KMS-11 (cell line): ENCODE data around the gene MED22.
"Not testable (repeated sequence)": the region's sequence is repeated elsewhere in the genome, so short reads cannot be mapped to it uniquely, and the experiment has no call there.

Source experiments
- H2AFZ ChIP-seq: fragments of 200-600 bp; sonication (generic); 2 replicates; pipeline ENCODE4 v1.6.1; 2016; ENCODE audit warnings: antibody characterized with exemption, mixed run types, low read depth
- H3K27ac ChIP-seq: fragments of 200-600 bp; sonication (generic); 2 replicates; pipeline ENCODE4 v1.6.1; 2016; ENCODE audit warnings: mild to moderate bottlenecking, mixed run types
- H3K27me3 ChIP-seq: fragments of 200-600 bp; sonication (generic); 2 replicates; pipeline ENCODE4 v1.6.1; 2017; ENCODE audit warnings: mild to moderate bottlenecking, low read depth, mixed run types, moderate library complexity; ENCODE audit not compliant: insufficient read depth
- H3K36me3 ChIP-seq: fragments of 200-600 bp; sonication (generic); 2 replicates; pipeline ENCODE4 v1.6.1; 2017; ENCODE audit warnings: mild to moderate bottlenecking, mixed run types; ENCODE audit not compliant: insufficient read depth
- H3K4me1 ChIP-seq: fragments of 200-600 bp; sonication (generic); 2 replicates; pipeline ENCODE4 v1.6.1; 2016; ENCODE audit warnings: mild to moderate bottlenecking, low read depth, mixed run types; ENCODE audit not compliant: poor library complexity, severe bottlenecking
- H3K4me2 ChIP-seq: fragments of 200-600 bp; sonication (generic); 2 replicates; pipeline ENCODE4 v1.7.0; 2016; ENCODE audit warnings: mild to moderate bottlenecking, mixed run types
- H3K4me3 ChIP-seq: fragments of 200-600 bp; sonication (generic); IDR thresholded peaks from 2 replicates; pipeline ENCODE4 v1.6.1; 2017; ENCODE audit warnings: low read depth, low read length, mixed read lengths; ENCODE audit not compliant: insufficient read depth
- H3K79me2 ChIP-seq: fragments of 200-600 bp; sonication (generic); 2 replicates; pipeline ENCODE4 v1.6.1; 2016; ENCODE audit warnings: low read depth, mixed run types; ENCODE audit not compliant: insufficient read depth
- H3K9ac ChIP-seq: fragments of 200-600 bp; sonication (generic); 2 replicates; pipeline ENCODE4 v1.6.1; 2016; ENCODE audit warnings: mild to moderate bottlenecking, mixed run types
- H4K20me1 ChIP-seq: fragments of 200-600 bp; sonication (generic); 2 replicates; pipeline ENCODE4 v1.6.1; 2016; ENCODE audit warnings: mild to moderate bottlenecking, mixed run types; ENCODE audit not compliant: insufficient read depth
- CTCF ChIP-seq: fragments of 200-600 bp; sonication (generic); conservative IDR thresholded peaks from 2 replicates; pipeline ENCODE4 v1.6.1; 2017; ENCODE audit warnings: low read depth, mild to moderate bottlenecking, antibody characterized with exemption, low read length, moderate library complexity, mixed read lengths

MED22 gene

GRCh38 chr9:133304158-133304470 is 43.8 kb downstream of the MED22 start:
- H3K27me3 ChIP-seq, result peaks cover 80% of the 10 kb centered on the region
- no peaks in the 10 kb centered on the region for H3K4me1 ChIP-seq
- H4K20me1 ChIP-seq, result no peaks in the 10 kb centered on the region
- no peak overlapping the region for H2AFZ ChIP-seq
- TF ChIP-seq CTCF, result no peak
- no peaks in the 10 kb centered on the region for H3K36me3 ChIP-seq
- no peak overlapping the region for H3K4me2 ChIP-seq
- no peak overlapping the region for H3K27ac ChIP-seq
- H3K4me3 ChIP-seq, result no peak overlapping the region
- no peak overlapping the region for H3K9ac ChIP-seq
- no peaks in the 10 kb centered on the region for H3K79me2 ChIP-seq

GRCh38 chr9:133303266-133304157 is 44.4 kb downstream of the MED22 start:
- Histone ChIP-seq H3K9ac (no peak overlapping the region), H4K20me1 (no peaks in the 10 kb centered on the region), H3K4me2 (no peak overlapping the region), H3K27me3 (peaks cover 80% of the 10 kb centered on the region), H3K27ac (no peak overlapping the region), H3K79me2 (no peaks in the 10 kb centered on the region), H3K4me1 (no peaks in the 10 kb centered on the region), H3K36me3 (no peaks in the 10 kb centered on the region), H3K4me3 (no peak overlapping the region), H2AFZ (no peak overlapping the region)
- TF ChIP-seq CTCF, result no peak

GRCh38 chr9:133301253-133302230 is 46.4 kb downstream of the MED22 start:
- no peak overlapping the region for H3K27ac ChIP-seq
- H3K79me2 ChIP-seq, result no peaks in the 10 kb centered on the region
- H3K4me3 ChIP-seq, result no peak overlapping the region
- no peaks in the 10 kb centered on the region for H3K4me1 ChIP-seq
- no peak for TF ChIP-seq CTCF
- H3K9ac ChIP-seq, result no peak overlapping the region
- H3K36me3 ChIP-seq, result no peaks in the 10 kb centered on the region
- no peak overlapping the region for H3K4me2 ChIP-seq
- no peaks in the 10 kb centered on the region for H4K20me1 ChIP-seq
- no peak overlapping the region for H2AFZ ChIP-seq
- H3K27me3 ChIP-seq, result peaks cover 78% of the 10 kb centered on the region

GRCh38 chr9:133299996-133300395 is 47.9 kb downstream of the MED22 start:
- H3K27ac ChIP-seq, H3K79me2 ChIP-seq, H3K4me1 ChIP-seq, H3K4me3 ChIP-seq, H3K36me3 ChIP-seq, H3K4me2 ChIP-seq, H2AFZ ChIP-seq, H3K9ac ChIP-seq, H4K20me1 ChIP-seq: not testable (repeated sequence)
- peaks cover 77% of the 10 kb centered on the region for H3K27me3 ChIP-seq
